Osteocyte (in vitro differentiated cells): ENCODE measurements around the gene MYO3B. TPM values are rescaled to one million over a fixed set of nuclear protein-coding genes. Genes with fewer than 3 reads are reported as not detected.

Experiments used
- DNase-seq: peaks from one replicate; pipeline ENCODE4 v3.0.0; 2021; ENCODE audit warnings: mixed read lengths; ENCODE audit not compliant: unreplicated experiment; ENCODE audit errors: extremely low spot score
- H3K27ac Mint-ChIP-seq: one replicate; pipeline ENCODE4 v1.8.0; 2021; ENCODE audit warnings: mild to moderate bottlenecking, mixed read lengths; ENCODE audit not compliant: unreplicated experiment
- H3K27me3 Mint-ChIP-seq: one replicate; pipeline ENCODE4 v1.8.0; 2021; ENCODE audit warnings: mixed read lengths; ENCODE audit not compliant: unreplicated experiment
- H3K36me3 Mint-ChIP-seq: one replicate; pipeline ENCODE4 v1.8.0; 2021; ENCODE audit warnings: mixed read lengths; ENCODE audit not compliant: unreplicated experiment
- H3K4me1 Mint-ChIP-seq: one replicate; pipeline ENCODE4 v1.8.0; 2021; ENCODE audit warnings: mixed read lengths; ENCODE audit not compliant: unreplicated experiment
- H3K4me3 Mint-ChIP-seq: one replicate; pipeline ENCODE4 v1.8.0; 2021; ENCODE audit warnings: mild to moderate bottlenecking, moderate library complexity, mixed read lengths; ENCODE audit not compliant: unreplicated experiment
- H3K9me3 Mint-ChIP-seq: one replicate; pipeline ENCODE4 v1.8.0; 2021; ENCODE audit warnings: mixed read lengths; ENCODE audit not compliant: unreplicated experiment
- total RNA-seq: library from RNA; stranded (reverse); gene quantifications from 2 replicates; pipeline ENCODE4 v1.2.1, GENCODE V29; 2021
- TF ChIP-seq, protein P1 (sequence below): fragments of 200-600 bp; sonication (generic); IDR thresholded peaks from 2 replicates; pipeline ENCODE4 v1.5.0; 2021; ENCODE audit warnings: antibody characterized with exemption, mild to moderate bottlenecking, moderate library complexity

The MYO3B gene
- total RNA-seq, 1 donor from 2014 or later, result not detected

- Mint-ChIP-seq H3K36me3 (no peaks in the 10 kb centered on the region), H3K9me3 (no peaks in the 10 kb centered on the region), H3K27me3 (no peaks in the 10 kb centered on the region), H3K27ac (no peak overlapping the region), H3K4me3 (no peak overlapping the region), H3K4me1 (peaks cover 9% of the 10 kb centered on the region)
- no peak for DNase-seq
- TF ChIP-seq, protein P1, sequence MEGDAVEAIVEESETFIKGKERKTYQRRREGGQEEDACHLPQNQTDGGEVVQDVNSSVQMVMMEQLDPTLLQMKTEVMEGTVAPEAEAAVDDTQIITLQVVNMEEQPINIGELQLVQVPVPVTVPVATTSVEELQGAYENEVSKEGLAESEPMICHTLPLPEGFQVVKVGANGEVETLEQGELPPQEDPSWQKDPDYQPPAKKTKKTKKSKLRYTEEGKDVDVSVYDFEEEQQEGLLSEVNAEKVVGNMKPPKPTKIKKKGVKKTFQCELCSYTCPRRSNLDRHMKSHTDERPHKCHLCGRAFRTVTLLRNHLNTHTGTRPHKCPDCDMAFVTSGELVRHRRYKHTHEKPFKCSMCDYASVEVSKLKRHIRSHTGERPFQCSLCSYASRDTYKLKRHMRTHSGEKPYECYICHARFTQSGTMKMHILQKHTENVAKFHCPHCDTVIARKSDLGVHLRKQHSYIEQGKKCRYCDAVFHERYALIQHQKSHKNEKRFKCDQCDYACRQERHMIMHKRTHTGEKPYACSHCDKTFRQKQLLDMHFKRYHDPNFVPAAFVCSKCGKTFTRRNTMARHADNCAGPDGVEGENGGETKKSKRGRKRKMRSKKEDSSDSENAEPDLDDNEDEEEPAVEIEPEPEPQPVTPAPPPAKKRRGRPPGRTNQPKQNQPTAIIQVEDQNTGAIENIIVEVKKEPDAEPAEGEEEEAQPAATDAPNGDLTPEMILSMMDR, result no peak
These were observed 15.7 kb upstream of the MYO3B start for GRCh38 chr2:170162271-170162632.

- H3K36me3 Mint-ChIP-seq, result no peaks in the 10 kb centered on the region
- no peak for DNase-seq
- TF ChIP-seq, protein P1, result no peak
- no peak overlapping the region for H3K27ac Mint-ChIP-seq
- H3K9me3 Mint-ChIP-seq, result no peaks in the 10 kb centered on the region
- no peak overlapping the region for H3K4me3 Mint-ChIP-seq
- no peaks in the 10 kb centered on the region for H3K27me3 Mint-ChIP-seq
- peaks cover 9% of the 10 kb centered on the region for H3K4me1 Mint-ChIP-seq
These were observed 14.4 kb upstream of the MYO3B start for GRCh38 chr2:170163411-170164065.

- no peak for DNase-seq
- TF ChIP-seq, protein P1, result no peak
- Mint-ChIP-seq H3K27me3 (no peaks in the 10 kb centered on the region), H3K4me1 (peaks cover 4% of the 10 kb centered on the region), H3K4me3 (no peak overlapping the region), H3K36me3 (no peaks in the 10 kb centered on the region), H3K27ac (no peak overlapping the region), H3K9me3 (no peaks in the 10 kb centered on the region)
These were observed 12.8 kb upstream of the MYO3B start for GRCh38 chr2:170165129-170165528.

DNA sequence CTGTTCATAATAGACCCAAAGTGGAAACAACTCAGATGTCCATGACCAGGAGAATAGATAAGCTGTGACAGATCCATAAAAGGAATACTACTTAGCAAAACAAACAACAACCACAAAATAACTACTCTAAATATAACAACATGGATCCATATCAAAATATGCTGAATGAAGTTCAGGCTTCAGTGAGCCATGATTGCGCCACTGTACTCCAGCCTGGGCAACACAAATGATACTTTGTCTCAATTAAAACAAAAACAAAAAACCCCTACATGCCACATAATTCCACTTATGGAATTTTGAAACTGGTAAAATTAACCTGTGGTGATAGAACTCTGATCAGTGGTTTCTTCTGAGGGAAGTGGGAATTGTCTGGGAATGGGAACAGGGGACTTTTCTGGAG lies 11.2 kb upstream of the MYO3B start:
- TF ChIP-seq, protein P1, result no peak
- Mint-ChIP-seq H3K4me3 (no peak overlapping the region), H3K36me3 (no peaks in the 10 kb centered on the region), H3K27me3 (no peaks in the 10 kb centered on the region), H3K27ac (no peak overlapping the region), H3K4me1 (peaks cover 2% of the 10 kb centered on the region), H3K9me3 (no peaks in the 10 kb centered on the region)
- no peak for DNase-seq

DNA sequence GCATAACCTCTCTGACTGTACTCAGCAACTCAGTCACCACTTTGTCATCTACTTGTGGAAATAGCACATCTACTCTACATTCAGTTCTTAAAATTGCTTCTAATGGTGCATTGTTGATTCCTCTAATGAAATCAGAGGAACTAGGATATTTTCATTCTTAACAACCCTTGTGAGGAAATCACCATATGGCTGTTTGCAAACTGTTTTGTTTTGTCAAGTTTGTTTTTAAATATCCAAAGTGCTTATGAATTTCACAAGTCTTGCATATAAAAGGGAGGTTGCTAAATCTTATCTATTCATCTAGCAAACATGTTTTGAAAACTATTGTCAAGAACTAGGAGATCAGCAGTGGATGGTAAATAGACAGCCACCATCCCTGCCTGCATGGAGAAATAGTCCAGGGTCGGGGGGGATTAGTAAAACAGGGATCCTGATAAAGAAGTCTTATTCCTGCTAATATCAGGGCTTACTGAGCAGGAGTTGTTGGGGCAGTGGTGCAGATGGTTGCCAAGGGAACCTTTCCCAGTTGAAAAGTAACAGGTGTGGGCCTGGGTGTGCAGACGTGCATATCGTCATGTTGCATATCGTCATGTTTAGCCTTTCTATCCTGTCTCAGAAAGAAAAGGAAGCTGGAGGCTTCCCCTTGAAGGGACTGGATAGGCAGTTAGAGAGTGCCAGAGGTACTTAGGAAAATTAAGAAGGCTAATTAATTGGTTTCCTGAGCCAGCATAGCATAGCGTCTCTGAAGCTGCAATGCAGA lies 7.5 kb upstream of the MYO3B start:
- Mint-ChIP-seq H3K27ac (no peak overlapping the region), H3K4me1 (no peaks in the 10 kb centered on the region), H3K27me3 (no peaks in the 10 kb centered on the region), H3K9me3 (no peaks in the 10 kb centered on the region), H3K4me3 (no peak overlapping the region), H3K36me3 (no peaks in the 10 kb centered on the region)
- TF ChIP-seq, protein P1, result no peak
- no peak for DNase-seq
